ENCODE results near the gene KRTAP5-7.
"Not testable (repeated sequence)": the region's sequence is repeated elsewhere in the genome, so short reads cannot be mapped to it uniquely, and the experiment has no call there.

DNA sequence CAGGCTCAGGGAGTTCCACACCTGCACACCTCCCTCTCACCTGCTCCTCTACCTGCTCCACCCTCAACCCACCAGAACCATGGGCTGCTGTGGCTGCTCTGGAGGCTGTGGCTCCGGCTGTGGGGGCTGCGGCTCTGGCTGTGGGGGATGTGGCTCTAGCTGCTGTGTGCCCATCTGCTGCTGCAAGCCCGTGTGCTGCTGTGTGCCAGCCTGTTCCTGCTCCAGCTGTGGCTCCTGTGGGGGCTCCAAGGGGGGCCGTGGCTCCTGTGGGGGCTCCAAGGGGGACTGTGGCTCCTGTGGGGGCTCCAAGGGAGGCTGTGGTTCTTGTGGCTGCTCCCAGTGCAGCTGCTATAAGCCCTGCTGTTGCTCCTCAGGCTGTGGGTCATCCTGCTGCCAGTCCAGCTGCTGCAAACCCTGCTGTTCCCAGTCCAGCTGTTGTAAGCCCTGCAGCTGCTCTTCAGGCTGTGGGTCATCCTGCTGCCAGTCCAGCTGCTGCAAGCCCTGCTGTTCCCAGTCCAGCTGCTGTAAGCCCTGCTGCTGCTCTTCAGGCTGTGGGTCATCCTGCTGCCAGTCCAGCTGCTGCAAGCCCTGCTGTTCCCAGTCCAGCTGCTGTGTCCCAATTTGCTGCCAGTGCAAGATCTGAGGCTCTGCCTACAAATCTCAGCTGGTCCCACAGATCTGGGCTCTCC, 11.1 kb downstream of the KRTAP5-7 start, which contains the start of gene KRTAP5-8:
- not testable (repeated sequence) for TF ChIP-seq CTCF (IDR thresholded peaks at IDR 0.05; ENCODE audit: insufficient read depth, low read length, poor library complexity, severe bottlenecking); EZH2phosphoT487 (conservative IDR thresholded peaks at IDR 0.05; ENCODE audit: low read length)
